ENCODE measurements around the gene PP2D1.

Gene PP2D1

DNA sequence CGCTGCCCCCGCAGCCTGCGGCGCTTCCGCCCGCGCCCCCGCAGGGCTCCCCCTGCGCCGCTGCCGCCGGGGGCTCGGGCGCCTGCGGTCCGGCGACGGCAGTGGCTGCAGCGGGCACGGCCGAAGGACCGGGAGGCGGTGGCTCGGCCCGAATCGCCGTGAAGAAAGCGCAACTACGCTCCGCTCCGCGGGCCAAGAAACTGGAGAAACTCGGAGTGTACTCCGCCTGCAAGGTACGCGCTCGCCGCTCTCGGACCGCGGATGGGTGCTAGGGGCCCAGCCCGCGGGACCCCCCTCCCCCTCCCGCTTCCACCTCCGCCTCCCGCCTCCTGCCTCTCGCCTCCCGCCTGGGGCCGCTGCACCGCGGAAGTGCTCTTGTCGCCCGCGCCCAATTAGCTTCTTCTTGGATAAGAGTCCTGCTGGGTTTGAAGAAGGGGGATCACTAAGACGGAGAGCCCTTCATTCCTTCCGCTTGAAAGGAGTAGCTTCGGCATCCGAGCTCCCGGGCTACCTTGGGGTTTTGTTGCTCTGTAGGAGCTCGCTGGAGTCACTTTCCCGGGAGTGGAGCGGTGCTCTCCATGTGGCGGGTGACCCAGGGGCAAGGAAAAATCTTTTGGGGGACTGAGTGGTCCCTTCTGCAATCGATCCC is 28.6 kb upstream of the PP2D1 start:
- Histone ChIP-seq H3K36me3 (ENCODE audit: control insufficient read depth in 4 of 4, insufficient read depth in 4 of 4, low read length in 3 of 4) (no peaks in the 10 kb centered on the region), H3K27me3 (replicated peaks in 2 of 5; ENCODE audit: control insufficient read depth in 4 of 5, insufficient read depth in 5 of 5, low read length in 4 of 5) (no peaks in the 10 kb centered on the region), H3K4me3 (ENCODE audit: control insufficient read depth in 1 of 7, extremely low read depth in 1 of 7, insufficient read depth in 4 of 7, low read depth in 2 of 7, low read length in 6 of 7) (peak overlapping the region; percentile 77 to 86 (median 82)), H3K4me1 (ENCODE audit: control extremely low read depth in 1 of 4, control insufficient read depth in 4 of 4, insufficient read depth in 4 of 4, low read length in 3 of 4) (peaks cover 20 to 52% (median 40%) of the 10 kb centered on the region in 4 experiments), H3K27ac (ENCODE audit: insufficient read depth in 1 of 2, low read depth in 1 of 2, low read length in 2 of 2, poor library complexity in 1 of 2, severe bottlenecking in 2 of 2) (peak overlapping the region in 1 of 2 experiments; percentile 75), H3K9me3 (ENCODE audit: control extremely low read depth in 1 of 5, control insufficient read depth in 4 of 5, insufficient read depth in 2 of 5, low read depth in 1 of 5, low read length in 4 of 5) (no peaks in the 10 kb centered on the region)
- 0% methylated on average over 51 of the region's 64 CpGs for WGBS (ENCODE audit: insufficient coverage)
- ChIA-PET CTCF (interaction anchor here (0.6 to 2.4 kb wide), 7 partner anchors 13 to 142 kb away, joined by 3 to 8 read pairs (median 3); no protein-coding TSS in a partner anchor), POLR2A (interaction anchor here (0.8 kb wide), 1 partner anchor 66 kb away, joined by 3 read pairs; no protein-coding TSS in a partner anchor)
- peak; percentile 73 to 87 (median 77) for DNase-seq

GRCh38 chr3:20039765-20040547 is 27.9 kb upstream of the PP2D1 start, which contains the start of gene KAT2B:
KAT2B (plus strand) TSS chr3:20040446; CDS start chr3:20040478, 32 bp downstream.
- Histone ChIP-seq H3K4me1 (ENCODE audit: control extremely low read depth in 1 of 4, control insufficient read depth in 4 of 4, insufficient read depth in 4 of 4, low read length in 3 of 4) (peaks cover 20 to 52% (median 40%) of the 10 kb centered on the region in 4 experiments), H3K9me3 (ENCODE audit: control extremely low read depth in 1 of 5, control insufficient read depth in 4 of 5, insufficient read depth in 2 of 5, low read depth in 1 of 5, low read length in 4 of 5) (no peaks in the 10 kb centered on the region), H3K27ac (ENCODE audit: insufficient read depth in 1 of 2, low read depth in 1 of 2, low read length in 2 of 2, poor library complexity in 1 of 2, severe bottlenecking in 2 of 2) (peak within 1 kb of the TSS; percentile 85 to 94), H3K4me3 (ENCODE audit: control insufficient read depth in 1 of 7, extremely low read depth in 1 of 7, insufficient read depth in 4 of 7, low read depth in 2 of 7, low read length in 6 of 7) (peak within 1 kb of the TSS; percentile 77 to 99 (median 82)), H3K27me3 (replicated peaks in 2 of 5; ENCODE audit: control insufficient read depth in 4 of 5, insufficient read depth in 5 of 5, low read length in 4 of 5) (no peaks in the 10 kb centered on the region), H3K36me3 (ENCODE audit: control insufficient read depth in 4 of 4, insufficient read depth in 4 of 4, low read length in 3 of 4) (no peaks in the 10 kb centered on the region)
- ChIA-PET POLR2A (no interaction called here), CTCF (interaction anchor here (1.7 to 2.4 kb wide), 2 partner anchors 14 to 95 kb away, joined by 6 to 8 read pairs; no protein-coding TSS in a partner anchor)
- DNase-seq = peak; percentile 92 to 96 (median 95)
- under 1% methylated on average over 35 of the region's 75 CpGs for WGBS (ENCODE audit: insufficient coverage)

DNA sequence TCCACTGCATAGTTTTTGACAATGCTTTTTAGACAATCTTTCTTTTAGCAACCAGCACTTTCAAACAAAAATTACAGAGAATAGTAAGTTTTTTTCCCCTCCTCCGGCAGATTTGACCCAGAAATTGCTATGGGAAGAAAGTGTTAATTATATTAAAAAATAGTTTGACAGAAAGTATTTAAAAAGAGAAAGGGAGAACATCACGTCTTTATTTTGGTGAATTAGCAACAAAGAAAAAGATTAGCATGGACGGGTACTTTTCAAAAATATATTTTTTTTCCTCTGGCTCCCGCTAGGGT is 27.4 kb upstream of the PP2D1 start:
- 0% methylated on average over 1 of the region's 4 CpGs for WGBS (ENCODE audit: insufficient coverage)
- CTCF ChIA-PET = interaction anchor here (1.7 kb wide), 1 partner anchor 94 kb away, joined by 6 read pairs; no protein-coding TSS in a partner anchor
- H3K27ac ChIP-seq (ENCODE audit: insufficient read depth in 1 of 2, low read depth in 1 of 2, low read length in 2 of 2, poor library complexity in 1 of 2, severe bottlenecking in 2 of 2) = peak overlapping the region; percentile 85 to 94

DNA sequence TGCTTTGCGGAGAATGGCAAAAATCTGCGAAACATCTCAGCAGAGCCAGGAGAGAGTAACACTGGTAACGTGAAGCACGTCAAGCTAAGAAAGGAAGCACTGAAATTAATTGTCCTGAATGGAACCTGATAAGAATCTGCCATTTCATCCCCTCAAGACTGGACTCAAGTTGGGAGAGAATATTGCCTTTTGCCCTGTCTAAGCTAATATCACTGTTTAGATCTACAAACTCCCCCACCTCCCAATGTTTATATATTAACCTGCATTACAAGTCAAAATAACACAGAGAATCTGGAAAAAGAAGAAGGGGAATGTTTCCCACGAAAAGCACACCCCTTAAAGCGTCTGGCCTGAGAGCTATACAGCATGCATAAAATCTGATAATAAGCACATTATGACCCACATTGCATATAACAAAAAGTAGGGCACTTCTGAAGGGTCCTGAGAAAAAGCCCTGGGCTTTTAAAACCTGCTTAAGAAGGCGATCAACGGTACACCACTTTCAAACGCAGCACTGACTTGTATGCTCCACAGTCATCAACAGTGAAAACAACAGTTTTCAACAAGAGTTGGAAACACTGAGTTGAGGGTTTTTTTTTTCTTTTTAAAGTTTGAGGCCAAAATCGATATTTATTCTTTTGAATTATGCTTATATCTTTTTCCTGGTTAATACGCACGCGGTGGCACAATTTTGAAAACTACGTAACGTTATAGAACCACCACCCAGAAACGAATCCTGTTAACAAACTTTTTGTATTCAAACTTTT is 26.8 kb upstream of the PP2D1 start:
- WGBS (ENCODE audit: insufficient coverage) = 0% methylated on average over 4 of the region's 16 CpGs
- peak; percentile 18 to 47 (median 38) for DNase-seq
- H3K4me3 ChIP-seq (ENCODE audit: control insufficient read depth in 1 of 7, extremely low read depth in 1 of 7, insufficient read depth in 4 of 7, low read depth in 2 of 7, low read length in 6 of 7) = peak overlapping the region in 6 of 7 experiments; percentile 73 to 99 (median 82)
- no peaks in the 10 kb centered on the region for H3K9me3 ChIP-seq (ENCODE audit: control extremely low read depth in 1 of 5, control insufficient read depth in 4 of 5, insufficient read depth in 2 of 5, low read depth in 1 of 5, low read length in 4 of 5)
- ChIA-PET CTCF (interaction anchor here (0.8 to 1.2 kb wide), 3 partner anchors 14 to 114 kb away, joined by 4 to 9 read pairs (median 5); no protein-coding TSS in a partner anchor), POLR2A (interaction anchor here (0.6 kb wide), 1 partner anchor 69 kb away, joined by 4 read pairs; no protein-coding TSS in a partner anchor)
- no peaks in the 10 kb centered on the region for H3K27me3 ChIP-seq (replicated peaks in 2 of 5; ENCODE audit: control insufficient read depth in 4 of 5, insufficient read depth in 5 of 5, low read length in 4 of 5)
- H3K4me1 ChIP-seq (ENCODE audit: control extremely low read depth in 1 of 4, control insufficient read depth in 4 of 4, insufficient read depth in 4 of 4, low read length in 3 of 4) = peaks cover 20 to 46% (median 38%) of the 10 kb centered on the region in 4 experiments
- peak overlapping the region; percentile 85 to 94 for H3K27ac ChIP-seq (ENCODE audit: insufficient read depth in 1 of 2, low read depth in 1 of 2, low read length in 2 of 2, poor library complexity in 1 of 2, severe bottlenecking in 2 of 2)
- no peaks in the 10 kb centered on the region for H3K36me3 ChIP-seq (ENCODE audit: control insufficient read depth in 4 of 4, insufficient read depth in 4 of 4, low read length in 3 of 4)

More for the DNA sequence above, 27.4 kb upstream of the PP2D1 start:
- peak overlapping the region; percentile 65 to 99 (median 81) for H3K4me3 ChIP-seq (ENCODE audit: control insufficient read depth in 1 of 7, extremely low read depth in 1 of 7, insufficient read depth in 4 of 7, low read depth in 2 of 7, low read length in 6 of 7)
- H3K4me1 ChIP-seq (ENCODE audit: control extremely low read depth in 1 of 4, control insufficient read depth in 4 of 4, insufficient read depth in 4 of 4, low read length in 3 of 4) = peaks cover 20 to 51% (median 40%) of the 10 kb centered on the region in 4 experiments
- H3K9me3 ChIP-seq (ENCODE audit: control extremely low read depth in 1 of 5, control insufficient read depth in 4 of 5, insufficient read depth in 2 of 5, low read depth in 1 of 5, low read length in 4 of 5) = no peaks in the 10 kb centered on the region
- DNase-seq = peak in 1 of 3 donors; percentile 24
- POLR2A ChIA-PET = interaction anchor here (0.6 kb wide), 1 partner anchor 69 kb away, joined by 4 read pairs; no protein-coding TSS in a partner anchor
- no peaks in the 10 kb centered on the region for H3K27me3 ChIP-seq (replicated peaks in 2 of 5; ENCODE audit: control insufficient read depth in 4 of 5, insufficient read depth in 5 of 5, low read length in 4 of 5)
- no peaks in the 10 kb centered on the region for H3K36me3 ChIP-seq (ENCODE audit: control insufficient read depth in 4 of 4, insufficient read depth in 4 of 4, low read length in 3 of 4)

DNA sequence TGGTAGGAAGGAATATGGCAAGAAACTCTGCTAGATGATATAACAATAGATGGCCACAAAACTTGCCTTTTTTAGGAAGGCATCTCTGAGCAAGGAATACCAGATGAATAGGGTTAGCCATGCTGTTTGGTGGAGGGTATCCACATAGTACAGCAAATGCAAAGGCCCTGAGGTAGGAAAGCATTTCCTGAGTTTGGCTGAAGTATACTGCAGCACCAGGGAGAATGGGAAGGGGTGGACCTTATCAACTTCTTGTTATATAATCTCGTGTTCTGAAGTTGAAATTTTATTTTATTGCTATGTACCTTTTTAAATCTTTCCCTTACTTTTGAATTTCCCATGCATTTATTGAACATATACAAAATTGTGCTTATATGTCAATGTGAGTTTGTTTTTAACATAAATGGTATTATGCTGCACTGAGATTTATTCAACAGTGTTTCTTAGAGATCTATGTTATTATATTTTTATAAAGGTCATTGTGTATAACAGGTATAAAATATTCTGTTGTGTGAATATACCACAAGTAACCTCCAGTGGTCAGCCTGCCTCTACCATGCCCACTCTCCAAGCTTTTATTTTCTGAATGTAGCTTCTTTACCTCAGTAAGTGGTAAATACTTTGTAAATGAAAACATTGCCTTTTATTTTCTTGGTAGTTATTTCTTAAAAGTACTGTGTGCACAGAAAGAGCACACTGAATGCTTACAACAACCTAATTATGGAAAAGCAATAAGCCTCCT is 25.4 kb upstream of the PP2D1 start:
- CTCF ChIA-PET = no interaction called here
- POLR2A ChIA-PET = no interaction called here
- no peaks in the 10 kb centered on the region for H3K9me3 ChIP-seq (ENCODE audit: control extremely low read depth in 1 of 5, control insufficient read depth in 4 of 5, insufficient read depth in 2 of 5, low read depth in 1 of 5, low read length in 4 of 5)
- no peak for DNase-seq
- H3K27me3 ChIP-seq (replicated peaks in 2 of 5; ENCODE audit: control insufficient read depth in 4 of 5, insufficient read depth in 5 of 5, low read length in 4 of 5) = no peaks in the 10 kb centered on the region
- H3K4me1 ChIP-seq (ENCODE audit: control extremely low read depth in 1 of 4, control insufficient read depth in 4 of 4, insufficient read depth in 4 of 4, low read length in 3 of 4) = peaks cover 16 to 31% (median 25%) of the 10 kb centered on the region in 4 experiments
- no peak overlapping the region for H3K4me3 ChIP-seq (ENCODE audit: control insufficient read depth in 1 of 7, extremely low read depth in 1 of 7, insufficient read depth in 4 of 7, low read depth in 2 of 7, low read length in 6 of 7)
- no CpG with 5 or more reads among the region's 1 CpG for WGBS (ENCODE audit: insufficient coverage)
- H3K27ac ChIP-seq (ENCODE audit: insufficient read depth in 1 of 2, low read depth in 1 of 2, low read length in 2 of 2, poor library complexity in 1 of 2, severe bottlenecking in 2 of 2) = no peak overlapping the region
- H3K36me3 ChIP-seq (ENCODE audit: control insufficient read depth in 4 of 4, insufficient read depth in 4 of 4, low read length in 3 of 4) = no peaks in the 10 kb centered on the region

- H3K27me3 ChIP-seq (replicated peaks in 2 of 5; ENCODE audit: control insufficient read depth in 4 of 5, insufficient read depth in 5 of 5, low read length in 4 of 5) = no peaks in the 10 kb centered on the region
- no peaks in the 10 kb centered on the region for H3K9me3 ChIP-seq (ENCODE audit: control extremely low read depth in 1 of 5, control insufficient read depth in 4 of 5, insufficient read depth in 2 of 5, low read depth in 1 of 5, low read length in 4 of 5)
- no peak for DNase-seq
- CTCF ChIA-PET = no interaction called here
- no peak overlapping the region for H3K4me3 ChIP-seq (ENCODE audit: control insufficient read depth in 1 of 7, extremely low read depth in 1 of 7, insufficient read depth in 4 of 7, low read depth in 2 of 7, low read length in 6 of 7)
- no peaks in the 10 kb centered on the region for H3K36me3 ChIP-seq (ENCODE audit: control insufficient read depth in 4 of 4, insufficient read depth in 4 of 4, low read length in 3 of 4)
- H3K27ac ChIP-seq (ENCODE audit: insufficient read depth in 1 of 2, low read depth in 1 of 2, low read length in 2 of 2, poor library complexity in 1 of 2, severe bottlenecking in 2 of 2) = no peak overlapping the region
- no CpG with 5 or more reads among the region's 4 CpGs for WGBS (ENCODE audit: insufficient coverage)
- peaks cover 11 to 17% (median 13%) of the 10 kb centered on the region in 4 experiments for H3K4me1 ChIP-seq (ENCODE audit: control extremely low read depth in 1 of 4, control insufficient read depth in 4 of 4, insufficient read depth in 4 of 4, low read length in 3 of 4)
- POLR2A ChIA-PET = no interaction called here
Measured at GRCh38 chr3:20035019-20035418, 23.0 kb upstream of the PP2D1 start.

All from common myeloid progenitor, CD34-positive (primary cell).